Renal pelvis (tissue), 4 donors: ENCODE data around the gene CCDC27. TPM values are rescaled to one million over a fixed set of nuclear protein-coding genes. Genes with fewer than 3 reads are reported as not detected.
"Not testable (repeated sequence)": the region's sequence is repeated elsewhere in the genome, so short reads cannot be mapped to it uniquely, and the experiment has no call there.

Experiments used
- DNase-seq: peaks from one replicate; pipeline ENCODE4 v3.0.0-alpha.2; 2013
- polyA plus RNA-seq, 3 donors: library from polyadenylated mRNA; unstranded; fragments of 120-200 nt; gene quantifications; one replicate each; pipeline ENCODE4 v1.2.1, GENCODE V29; 2013; ENCODE audit not compliant: insufficient read length in 3 of 3

Gene CCDC27
- polyA plus RNA-seq, 3 donors: 0.19 to 0.33 (median 0.30) TPM

DNA sequence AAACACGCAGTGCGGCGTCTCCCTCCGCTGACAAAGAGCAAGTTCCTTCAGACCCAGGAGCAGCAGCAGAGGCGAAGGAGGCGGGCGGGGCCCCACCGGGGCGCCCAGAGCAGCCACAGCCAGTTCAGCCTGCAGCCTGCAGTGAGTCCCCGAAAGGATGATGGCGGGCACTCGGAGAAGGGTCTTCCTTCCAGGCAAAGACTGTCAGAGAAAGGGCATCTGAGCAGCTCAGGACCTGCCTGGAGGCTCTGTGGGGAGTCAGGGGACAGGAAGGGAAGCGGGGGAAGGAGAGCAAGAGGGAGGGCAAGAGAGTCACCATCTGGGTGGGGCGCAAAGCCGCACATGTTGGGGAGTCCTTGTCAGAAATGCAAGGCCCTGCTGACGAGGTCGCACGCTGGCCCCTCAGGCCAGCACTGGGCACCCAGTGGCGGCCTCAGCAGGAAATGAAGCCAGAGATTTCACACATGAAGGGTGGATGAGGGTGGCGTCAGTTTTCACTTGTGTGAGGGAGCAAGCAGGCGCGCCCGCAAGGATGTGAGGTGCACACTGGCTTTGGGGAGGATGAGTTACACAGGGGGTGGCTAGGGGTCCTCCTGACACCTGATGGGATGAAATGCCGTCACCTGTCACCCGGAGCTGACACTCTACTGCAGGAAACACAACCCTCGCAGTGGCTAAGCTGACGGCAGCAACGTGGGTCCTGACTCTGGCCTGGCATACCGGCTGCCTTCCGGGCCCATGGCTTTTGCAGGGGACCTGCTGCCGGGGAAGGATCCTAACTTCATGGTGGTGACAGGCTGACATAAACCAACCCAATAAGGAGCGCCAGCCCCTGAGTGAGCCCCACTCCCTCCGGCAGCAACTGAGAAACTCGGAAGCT is 37.4 kb downstream of the CCDC27 start:
- DNase-seq: no peak

DNA sequence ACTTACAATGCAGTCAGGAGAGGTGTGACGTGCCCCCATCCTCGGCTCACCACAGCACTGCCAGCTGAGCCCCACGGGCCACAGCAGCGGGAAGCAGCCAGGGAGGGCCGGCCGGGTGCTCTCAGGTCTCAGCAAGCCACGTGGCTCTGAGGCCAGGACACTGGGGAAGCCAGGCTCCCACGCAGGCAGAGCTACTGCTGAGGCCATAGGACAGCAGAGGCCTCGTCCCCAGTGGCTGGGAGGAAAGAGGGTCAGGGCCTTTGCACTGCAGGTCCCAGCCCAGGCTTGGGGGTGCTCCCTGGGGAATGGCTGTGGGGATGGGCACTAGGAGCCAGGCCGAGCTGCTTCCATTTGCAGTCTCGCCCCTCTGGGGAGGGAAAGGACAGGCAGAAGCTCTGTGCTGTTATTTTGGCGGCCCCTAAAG is 38.3 kb downstream of the CCDC27 start:
- no peak for DNase-seq

DNA sequence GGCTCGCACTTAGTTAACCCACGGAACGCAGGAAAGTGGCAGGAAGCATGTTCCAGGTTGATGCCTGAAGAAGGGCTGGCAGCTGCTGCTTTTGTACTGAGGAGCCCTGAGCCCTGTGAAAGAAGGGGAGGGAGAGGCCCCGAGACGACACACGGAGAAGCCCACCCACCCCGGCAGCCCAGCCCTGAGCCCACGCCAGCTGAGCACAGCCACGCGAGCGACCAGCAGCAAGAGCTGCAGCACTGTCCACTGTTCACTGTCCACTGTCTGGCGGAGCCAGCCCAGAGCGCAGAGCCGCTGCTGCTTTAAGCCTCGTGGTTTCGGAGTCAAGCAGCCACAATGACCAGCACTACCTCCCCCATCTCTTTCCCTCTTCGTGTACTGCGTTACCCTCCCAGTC is 38.7 kb downstream of the CCDC27 start:
- no peak for DNase-seq

DNA sequence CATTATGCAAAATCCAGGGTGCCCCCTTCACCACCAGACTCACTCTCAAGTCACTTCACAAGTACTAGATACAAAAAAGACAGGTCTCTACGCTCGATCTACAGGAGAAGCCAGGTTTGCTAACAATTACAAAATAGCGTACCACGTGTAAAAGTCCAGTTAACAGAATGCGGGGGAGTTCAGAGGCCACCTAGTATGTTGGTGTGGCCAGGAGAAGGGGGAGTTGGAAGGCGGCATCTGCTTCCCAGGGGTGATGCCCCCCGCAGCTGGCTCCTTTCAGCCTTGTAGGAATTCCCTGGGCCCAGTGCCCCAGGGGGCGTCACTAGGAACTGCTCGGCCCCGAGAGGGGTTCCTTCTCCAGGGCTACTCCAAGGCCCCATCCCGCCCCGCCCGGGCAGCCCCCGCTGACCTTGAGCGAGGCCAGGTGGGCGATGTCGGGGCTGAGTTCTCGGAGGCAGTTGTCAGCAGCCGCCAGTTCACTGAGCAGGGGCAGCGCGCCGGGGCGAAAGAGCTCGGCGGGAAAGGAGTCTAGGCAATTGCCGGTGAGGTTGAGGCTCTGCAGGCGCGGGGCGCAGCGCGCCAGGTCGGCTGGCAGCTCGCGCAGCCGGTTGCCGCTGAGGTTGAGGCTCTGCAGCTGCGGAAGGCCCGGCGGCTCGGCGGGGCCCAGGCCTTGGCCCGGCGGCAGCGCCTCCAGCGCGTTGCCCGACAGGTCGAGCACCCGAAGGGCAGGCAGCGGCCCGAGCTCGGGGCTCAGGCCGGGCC is 43.4 kb downstream of the CCDC27 start:
- no peak for DNase-seq

DNA sequence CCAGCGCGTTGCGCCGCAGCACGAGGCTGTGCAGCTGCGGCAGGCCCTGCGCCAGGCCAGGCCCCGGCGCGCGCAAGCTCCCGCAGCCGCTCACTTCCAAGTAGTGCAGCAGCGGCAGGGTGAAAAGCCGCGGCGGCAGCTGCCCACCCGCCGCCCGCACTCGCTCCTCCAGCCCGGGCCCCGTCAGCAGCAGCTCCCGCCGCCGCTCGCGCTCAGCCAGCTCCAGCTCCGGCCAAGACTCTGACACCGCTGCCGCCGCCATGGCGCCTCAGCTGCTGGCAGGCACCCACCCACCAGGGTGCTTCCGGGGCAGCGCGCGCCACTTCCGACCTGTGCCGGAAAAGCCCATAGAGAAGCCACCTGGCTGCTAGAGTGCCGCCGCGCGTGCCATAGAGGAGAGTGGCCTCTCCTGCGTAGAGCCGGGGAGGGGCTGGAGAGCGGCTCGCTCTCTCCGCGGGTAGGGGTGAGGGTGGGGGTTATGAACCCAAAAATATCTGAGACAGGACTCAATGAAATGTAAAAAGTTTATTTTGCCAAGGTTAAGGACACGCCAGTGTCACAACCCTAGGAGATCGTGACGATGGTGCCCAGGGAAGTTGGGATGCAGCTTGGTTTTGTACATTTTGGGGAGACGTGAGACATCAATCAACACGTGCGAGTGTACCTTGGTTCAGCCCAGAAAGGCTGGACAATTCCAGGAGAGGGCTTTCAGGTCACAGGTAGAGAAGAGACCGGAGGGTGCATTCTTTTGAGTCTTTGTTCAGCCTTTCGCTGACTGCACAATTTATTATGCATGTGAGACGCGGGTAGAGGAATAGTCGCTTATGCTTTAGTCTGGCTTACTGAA is 44.2 kb downstream of the CCDC27 start, which contains the start of gene LRRC47:
TSS of gene LRRC47 (minus strand) at position 284 of the 847 bp plus-strand sequence. CDS start at position 262, 22 bp downstream.
- DNase-seq: peak; percentile 91

DNA sequence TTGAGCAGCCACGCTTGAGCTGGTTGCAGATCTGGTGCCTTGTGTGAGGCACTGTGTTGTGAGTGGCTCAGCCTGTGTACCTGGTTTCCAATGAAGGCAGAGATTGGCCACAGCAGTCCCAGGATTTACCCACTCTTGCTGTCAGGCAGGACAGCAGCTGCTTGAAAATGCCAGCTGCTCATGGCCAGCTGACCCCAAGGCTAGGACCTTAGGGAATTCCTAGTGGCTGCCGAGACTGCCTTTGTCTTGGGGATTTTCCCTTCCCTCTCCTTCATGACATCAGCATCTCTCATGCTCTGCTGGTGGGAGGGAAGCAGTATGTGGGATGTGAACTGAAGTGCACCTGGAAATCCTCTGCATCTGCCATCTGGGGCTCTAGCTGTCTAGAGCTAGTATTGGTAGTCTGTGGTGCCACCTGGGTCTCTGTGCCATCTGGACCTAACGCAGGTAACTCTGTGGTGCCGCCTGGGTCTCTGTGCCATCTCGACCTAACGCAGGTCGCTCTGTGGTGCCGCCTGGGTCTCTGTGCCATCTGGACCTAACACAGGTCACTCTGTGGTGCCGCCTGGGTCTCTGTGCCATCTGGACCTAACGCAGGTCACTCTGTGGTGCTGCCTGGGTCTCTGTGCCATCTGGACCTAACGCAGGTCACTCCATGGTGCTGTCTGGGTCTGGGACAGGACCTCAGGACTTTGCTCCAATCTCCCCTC is 47.9 kb downstream of the CCDC27 start:
- DNase-seq: no peak

DNA sequence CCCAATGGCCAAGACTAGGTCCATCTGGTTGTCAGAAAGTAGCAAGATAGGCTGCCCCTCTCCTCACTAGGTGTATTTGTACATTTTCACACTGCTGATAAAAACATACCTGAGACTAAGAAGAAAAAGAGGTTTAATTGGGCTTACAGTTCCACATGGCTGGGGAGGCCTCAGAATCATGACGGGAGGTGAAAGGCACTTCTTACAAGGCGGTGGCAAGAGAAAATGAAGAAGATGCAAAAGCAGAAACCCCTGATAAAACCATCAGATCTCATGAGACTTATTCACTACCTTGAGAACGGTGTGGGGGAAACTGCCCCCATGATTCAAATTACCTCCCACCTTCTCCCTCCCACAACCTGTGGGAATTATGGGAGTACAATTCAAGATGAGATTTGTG is 48.5 kb downstream of the CCDC27 start:
- DNase-seq: not testable (repeated sequence)

DNA sequence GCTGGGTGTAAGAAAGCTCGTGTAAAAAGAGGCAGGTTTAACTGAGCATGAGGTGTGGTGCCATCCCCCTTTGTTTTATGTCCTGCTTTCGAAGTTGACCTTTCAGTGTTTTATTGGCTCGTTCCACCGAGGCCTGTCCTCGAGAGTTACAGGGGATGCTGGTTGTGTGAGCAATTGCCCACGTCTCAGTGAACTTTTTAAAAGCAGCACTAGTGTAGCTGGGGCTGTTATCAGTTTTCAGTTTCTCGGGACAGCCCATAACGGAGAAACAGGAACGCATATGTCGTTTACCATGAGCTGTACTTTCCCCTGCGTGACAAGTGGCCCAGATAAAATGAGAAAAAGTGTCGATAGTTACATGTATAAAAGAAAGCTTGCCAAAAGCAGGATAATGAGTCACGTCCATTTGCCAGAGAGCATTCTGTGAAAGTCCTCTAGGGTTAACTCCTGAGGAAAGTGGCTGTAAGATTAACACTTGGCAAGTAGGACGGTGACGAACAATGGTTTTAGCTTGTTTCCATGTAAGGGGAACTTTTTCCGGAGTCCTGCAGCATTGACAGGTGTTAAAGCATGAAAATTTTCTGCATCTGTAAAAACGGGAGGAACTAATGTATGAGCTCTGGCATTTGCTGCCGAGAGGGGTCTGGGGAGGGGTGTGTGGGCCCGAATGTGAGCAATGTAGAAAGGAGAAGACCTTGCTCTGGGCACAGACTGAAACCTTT is 51.8 kb downstream of the CCDC27 start:
- DNase-seq: no peak

DNA sequence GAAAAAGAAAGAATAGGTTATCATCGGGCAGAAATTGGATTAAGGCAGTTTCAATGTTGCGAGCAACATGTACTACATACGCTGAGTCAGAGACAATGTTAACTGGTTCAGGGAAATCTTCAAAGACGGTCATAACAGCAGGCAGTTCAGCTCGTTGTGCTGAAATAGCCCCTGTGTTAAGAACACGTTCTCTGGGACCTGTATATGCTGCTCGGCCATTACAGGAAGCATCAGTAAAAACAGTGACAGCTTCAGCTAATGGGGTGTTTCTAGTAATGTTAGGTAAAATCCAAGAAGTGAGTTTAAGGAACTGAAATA is 52.3 kb downstream of the CCDC27 start:
- not testable (repeated sequence) for DNase-seq

DNA sequence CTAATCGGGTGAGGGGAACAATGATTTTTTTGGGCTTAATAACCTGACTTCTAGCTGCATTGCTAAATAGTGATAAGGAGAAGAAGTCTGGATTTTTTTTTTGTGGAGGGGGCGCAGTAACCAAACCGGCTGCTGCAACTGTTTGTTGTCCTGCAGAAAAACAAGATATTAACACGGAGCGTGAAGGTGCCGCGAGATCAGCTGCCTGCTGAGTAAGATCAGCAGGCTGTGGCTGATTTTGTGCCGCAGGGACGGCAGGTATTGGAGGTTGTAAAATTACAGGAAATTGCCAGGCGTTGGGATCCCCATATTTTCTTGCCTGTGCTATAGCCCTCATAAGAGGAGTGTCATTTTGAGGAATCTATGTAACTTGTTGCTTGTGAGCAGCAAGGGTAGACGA is 52.8 kb downstream of the CCDC27 start:
- DNase-seq: no peak

DNA sequence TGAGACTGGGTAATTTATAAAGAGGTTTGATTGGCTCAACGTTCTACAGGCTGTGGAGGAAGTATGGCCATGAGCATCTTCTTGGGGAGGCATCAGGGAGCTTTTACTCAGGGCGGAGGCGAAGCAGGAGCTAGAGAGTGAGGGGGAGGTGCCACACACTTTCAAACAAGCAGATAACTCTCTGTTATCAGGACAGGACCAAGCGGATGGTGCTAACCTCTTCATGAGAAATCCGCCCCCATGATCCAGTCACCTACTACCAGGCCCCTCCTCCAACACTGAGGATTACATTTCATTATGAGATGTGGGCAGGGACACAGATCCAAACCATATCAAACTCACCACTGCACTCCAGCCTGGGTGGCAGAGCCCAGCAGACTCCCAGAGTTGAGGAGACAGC is 55.5 kb downstream of the CCDC27 start:
- DNase-seq: no peak

DNA sequence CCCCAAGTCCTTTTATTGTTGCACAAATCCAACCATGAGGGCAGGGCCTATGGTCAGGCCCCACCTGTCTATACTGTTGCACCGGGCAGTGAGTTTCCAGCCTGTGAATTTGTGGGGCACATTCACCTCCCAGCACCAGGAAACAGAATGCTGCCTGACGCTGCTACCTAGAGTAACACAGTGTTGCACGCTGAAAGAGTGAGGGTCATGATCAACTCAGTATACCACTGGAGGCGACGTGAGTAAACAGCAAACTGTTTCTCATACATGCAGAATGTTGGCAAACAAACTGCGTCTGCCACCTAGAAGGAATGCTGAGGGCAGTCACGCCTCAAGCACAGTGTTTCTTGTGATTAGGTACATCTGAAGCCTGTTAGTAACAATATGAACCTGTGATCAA is 57.4 kb downstream of the CCDC27 start:
- DNase-seq: no peak

DNA sequence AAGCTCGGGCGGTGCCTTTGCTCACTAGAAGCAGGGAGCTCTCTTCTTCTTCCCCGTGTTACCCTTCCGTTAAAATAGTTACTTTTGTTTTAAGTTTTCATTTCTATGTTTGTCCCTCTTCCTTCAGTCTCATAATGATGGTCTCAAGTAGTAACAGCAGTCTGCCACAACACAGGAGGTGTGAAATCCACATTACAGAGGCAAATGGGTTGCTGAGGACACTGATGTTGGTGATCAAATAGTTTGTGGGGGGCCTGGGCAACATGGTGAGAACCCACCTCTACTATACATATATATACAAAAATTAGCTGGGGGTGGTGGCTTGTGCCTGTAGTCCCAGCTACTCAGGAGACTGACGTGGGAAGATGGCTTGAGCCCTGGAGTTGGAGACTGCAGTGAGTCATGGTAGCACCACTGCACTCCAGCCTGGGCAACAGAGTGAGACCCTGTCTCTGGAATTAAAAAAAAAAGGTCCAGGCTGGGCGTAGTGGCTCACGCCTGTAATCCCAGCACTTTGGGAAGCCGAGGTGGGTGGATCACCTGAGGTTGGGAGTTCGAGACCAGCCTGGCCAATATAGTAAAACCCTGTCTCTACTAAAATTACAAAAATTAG is 58.0 kb downstream of the CCDC27 start:
- DNase-seq: not testable (repeated sequence)

DNA sequence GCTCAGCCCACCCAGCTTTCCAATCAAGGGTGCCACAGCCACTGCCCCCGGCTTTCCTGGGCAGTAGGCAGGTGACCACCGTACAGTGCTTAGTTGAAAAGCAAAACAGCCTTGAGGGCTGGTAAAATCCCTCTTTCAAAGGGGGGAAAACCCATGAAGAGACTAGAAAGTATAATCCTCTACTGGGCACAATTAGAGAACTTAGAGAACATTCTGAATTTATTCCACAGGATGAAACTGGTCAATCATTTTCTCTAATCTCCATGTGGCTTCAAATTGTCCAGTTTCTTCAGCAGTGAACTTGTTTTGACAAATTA is 59.3 kb downstream of the CCDC27 start:
- no peak for DNase-seq

DNA sequence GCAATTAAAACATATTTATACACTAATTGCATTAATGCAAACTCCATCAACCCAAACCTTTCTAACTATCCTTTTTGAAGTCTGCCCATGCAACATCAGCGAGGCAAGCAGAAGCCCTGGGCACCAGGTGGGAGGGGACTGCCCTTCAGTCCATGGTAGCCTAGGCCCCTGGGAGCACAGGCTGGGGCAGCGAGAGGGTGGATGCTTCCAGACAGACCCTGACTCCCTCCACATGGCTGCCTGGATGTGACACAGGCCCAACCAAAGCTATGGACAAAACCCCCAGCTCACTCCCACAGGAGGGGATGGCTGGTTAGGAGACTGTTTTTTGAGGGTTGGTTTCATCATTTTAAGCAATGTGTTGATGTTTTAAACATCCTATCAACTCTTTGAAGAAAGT is 61.8 kb downstream of the CCDC27 start:
- no peak for DNase-seq

DNA sequence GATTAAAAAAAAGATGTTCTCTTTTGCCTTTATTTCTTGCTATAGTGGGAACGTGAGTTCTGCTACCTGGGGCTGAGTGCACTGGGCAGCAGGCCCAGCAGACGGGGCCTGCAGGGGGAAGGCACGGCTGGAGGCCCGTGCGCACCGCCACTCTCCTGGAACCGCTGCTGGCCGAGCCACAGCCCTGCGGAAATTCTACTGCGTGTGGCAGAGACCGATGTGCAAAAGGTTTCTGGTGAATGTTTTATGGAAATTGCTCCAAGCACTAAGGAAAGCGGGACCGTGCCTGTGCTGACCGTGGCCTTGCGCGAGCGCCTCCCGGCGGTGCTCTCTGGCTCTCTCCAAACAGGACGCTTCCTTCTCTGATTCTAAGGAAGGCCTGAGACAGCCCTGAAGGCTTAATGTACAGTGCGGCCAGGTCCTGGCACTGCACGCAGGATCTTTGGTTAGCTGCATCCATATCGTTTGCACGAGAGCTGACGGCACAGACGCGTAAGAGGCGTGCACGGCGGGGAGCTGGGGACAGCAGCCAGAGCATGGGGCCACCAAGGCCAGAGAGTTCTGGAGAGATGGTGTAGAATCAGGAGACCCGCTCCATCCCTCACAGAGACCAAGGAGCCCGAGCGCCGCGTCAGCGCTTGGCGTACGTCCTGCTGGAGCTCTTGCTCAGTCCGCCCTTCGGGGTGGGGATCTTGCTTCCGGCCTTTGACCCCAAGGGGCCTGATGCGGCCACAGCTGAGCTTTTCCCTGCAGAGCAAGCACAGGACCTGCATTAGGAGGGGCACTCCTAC is 62.7 kb downstream of the CCDC27 start:
- no peak for DNase-seq

DNA sequence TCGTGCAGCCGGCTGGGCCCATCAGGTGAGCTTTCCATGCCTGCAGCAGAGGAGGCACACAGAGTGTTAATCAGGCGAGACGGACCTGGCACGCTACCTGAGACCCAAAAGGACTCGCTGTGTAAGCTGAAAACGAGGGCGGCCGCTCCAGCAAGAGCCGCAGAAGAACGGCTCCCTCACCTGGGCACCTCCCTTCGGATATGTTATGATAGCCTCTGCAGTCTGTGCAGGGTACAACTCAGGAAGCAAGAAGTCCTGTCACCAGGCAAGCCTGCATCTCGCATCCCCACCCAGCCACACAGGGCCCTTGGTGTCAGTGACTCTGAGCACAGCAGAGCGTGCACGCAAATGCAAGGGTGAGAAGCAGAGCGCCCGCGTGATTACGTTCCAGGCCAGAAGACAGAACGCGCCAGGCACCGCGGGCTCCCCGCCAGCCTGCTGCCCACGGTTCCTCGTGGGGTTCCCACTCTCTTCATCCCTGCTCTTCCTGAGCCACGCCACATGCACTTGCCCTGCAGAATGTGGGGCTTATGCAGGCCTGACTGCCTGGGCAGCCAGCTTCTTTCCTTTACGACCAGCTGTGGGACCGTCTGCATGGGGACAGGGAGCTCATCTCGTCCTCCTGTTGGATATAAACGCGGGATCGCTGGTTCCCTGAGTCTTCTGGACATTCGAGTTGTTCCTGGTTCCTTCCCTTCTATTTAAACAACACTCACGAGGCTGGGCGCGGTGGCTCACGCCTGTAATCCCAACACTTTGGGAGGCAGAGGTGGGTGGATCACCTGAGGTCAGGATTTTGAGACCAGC is 64.3 kb downstream of the CCDC27 start:
- DNase-seq: no peak

DNA sequence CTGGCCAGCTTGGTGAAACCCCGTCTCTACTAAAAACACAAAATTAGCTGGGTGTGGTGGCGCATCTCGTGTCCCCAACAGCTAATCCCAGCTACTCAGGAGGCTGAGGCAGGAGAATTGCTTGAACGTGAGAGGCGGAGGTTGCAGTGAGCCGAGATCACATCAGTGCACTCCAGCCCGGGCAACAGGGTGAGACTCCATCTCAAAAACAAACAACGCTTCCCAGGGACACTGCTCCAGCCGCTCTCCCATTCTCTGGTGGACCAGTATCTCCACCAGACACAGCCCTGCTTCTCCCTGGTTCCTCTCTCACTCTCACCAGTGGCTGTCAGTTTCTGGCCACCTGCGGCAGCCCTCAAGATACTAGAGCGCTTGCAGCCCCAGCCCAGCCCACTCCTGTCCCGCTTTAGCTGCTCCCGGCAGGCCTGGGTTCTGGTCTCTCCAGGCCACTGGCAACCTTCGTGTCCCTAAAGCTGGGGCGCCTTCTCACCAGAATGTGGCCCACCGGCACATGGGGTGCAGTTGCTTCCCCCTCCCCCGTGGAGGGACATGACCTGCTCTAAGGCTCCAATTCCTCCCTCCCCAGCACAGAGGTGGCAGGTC is 65.0 kb downstream of the CCDC27 start:
- no peak for DNase-seq
